WTC11 (cell line): ENCODE data around the gene COPE. TPM values are rescaled to one million over a fixed set of nuclear protein-coding genes. Genes with fewer than 3 reads are reported as not detected.

Source experiments
- ATAC-seq: fragments of 200-7000 bp; cut with Tn5 transposase; 2 replicates; pipeline ENCODE4 v1.10.0; 2021; ENCODE audit warnings: mild to moderate bottlenecking, moderate library complexity
- CTCF ChIA-PET: fragments of 300-600 bp; sonication (Branson Sonifier 250); formaldehyde crosslinking; loops from one replicate; lab custom pipeline; 2021; ENCODE audit warnings: antibody characterized with exemption; lab: Charles Lee
- POLR2A ChIA-PET: fragments of 350-600 bp; sonication (Branson Sonifier 250); formaldehyde crosslinking; loops from one replicate; lab custom pipeline; 2021; ENCODE audit warnings: antibody characterized with exemption; lab: Charles Lee
- DNase-seq: peaks from one replicate; pipeline ENCODE4 v3.0.0; 2021; ENCODE audit warnings: low spot score
- H3K27ac Mint-ChIP-seq: 2 replicates; pipeline ENCODE4 v1.8.0; 2021; ENCODE audit warnings: mixed read lengths
- H3K27me3 Mint-ChIP-seq: 2 replicates; pipeline ENCODE4 v1.8.0; 2021; ENCODE audit warnings: low read depth, mild to moderate bottlenecking, moderate library complexity, mixed read lengths
- H3K36me3 Mint-ChIP-seq: 2 replicates; pipeline ENCODE4 v1.8.0; 2021; ENCODE audit warnings: mixed read lengths
- H3K4me1 Mint-ChIP-seq: 2 replicates; pipeline ENCODE4 v1.8.0; 2022; ENCODE audit warnings: mixed read lengths
- H3K4me3 Mint-ChIP-seq: 2 replicates; pipeline ENCODE4 v1.8.0; 2021; ENCODE audit warnings: mild to moderate bottlenecking, moderate library complexity, mixed read lengths
- H3K9me3 Mint-ChIP-seq: 2 replicates; pipeline ENCODE4 v1.8.0; 2021; ENCODE audit warnings: mixed read lengths
- AFF4 ChIP-seq: sonication (generic); formaldehyde crosslinking; IDR thresholded peaks from 2 replicates; pipeline ENCODE4 v1.8.1; 2023; ENCODE audit warnings: mild to moderate bottlenecking, missing genetic modification reagents, borderline replicate concordance
- ARID4B ChIP-seq: sonication (generic); formaldehyde crosslinking; IDR thresholded peaks from 2 replicates; pipeline ENCODE4 v1.8.0; 2023; ENCODE audit warnings: missing genetic modification reagents, mild to moderate bottlenecking, borderline replicate concordance
- ATF2 ChIP-seq: sonication (generic); formaldehyde crosslinking; IDR thresholded peaks from 2 replicates; pipeline ENCODE4 v1.8.1; 2022; ENCODE audit warnings: low read depth, missing genetic modification reagents, borderline replicate concordance
- CTCF ChIP-seq: fragments of 200-600 bp; IDR thresholded peaks from 2 replicates; pipeline ENCODE4 v1.8.0; 2022; ENCODE audit warnings: antibody characterized with exemption
- E2F4 ChIP-seq: sonication (generic); formaldehyde crosslinking; IDR thresholded peaks from 2 replicates; pipeline ENCODE4 v1.8.1; 2022; ENCODE audit warnings: low read depth, mild to moderate bottlenecking, moderate library complexity, missing genetic modification reagents, borderline replicate concordance
- ETV6 ChIP-seq: sonication (generic); formaldehyde crosslinking; IDR thresholded peaks from 2 replicates; pipeline ENCODE4 v1.8.1; 2022; ENCODE audit warnings: mild to moderate bottlenecking, missing genetic modification reagents
- FOXJ3 ChIP-seq: sonication (generic); formaldehyde crosslinking; IDR thresholded peaks from 2 replicates; pipeline ENCODE4 v1.9.0; 2021; ENCODE audit warnings: missing genetic modification reagents, mild to moderate bottlenecking, borderline replicate concordance
- FOXP1 ChIP-seq: sonication (generic); formaldehyde crosslinking; IDR thresholded peaks from 2 replicates; pipeline ENCODE4 v1.8.0; 2022; ENCODE audit warnings: missing genetic modification reagents, mild to moderate bottlenecking, moderate library complexity, borderline replicate concordance
- HMGXB4 ChIP-seq: sonication (generic); formaldehyde crosslinking; IDR thresholded peaks from 2 replicates; pipeline ENCODE4 v1.8.1; 2023; ENCODE audit warnings: mild to moderate bottlenecking, moderate library complexity, missing genetic modification reagents
- NR2C2 ChIP-seq: sonication (generic); formaldehyde crosslinking; IDR thresholded peaks from 2 replicates; pipeline ENCODE4 v1.8.0; 2022; ENCODE audit warnings: mild to moderate bottlenecking, missing genetic modification reagents
- PRRX2 ChIP-seq: fragments of 250-450 bp; sonication (Bioruptor Pico); IDR thresholded peaks from 2 replicates; pipeline ENCODE4 v1.8.0; 2021; ENCODE audit warnings: mild to moderate bottlenecking
- USF1 ChIP-seq: sonication (generic); formaldehyde crosslinking; IDR thresholded peaks from 2 replicates; pipeline ENCODE4 v1.8.0; 2022; ENCODE audit warnings: mild to moderate bottlenecking, missing genetic modification reagents
- ZNF317 ChIP-seq: sonication (generic); formaldehyde crosslinking; IDR thresholded peaks from 2 replicates; pipeline ENCODE4 v1.8.1; 2023; ENCODE audit warnings: low read depth, mild to moderate bottlenecking, moderate library complexity, missing genetic modification reagents, borderline replicate concordance
- ZNF416 ChIP-seq: fragments of 250-450 bp; sonication (Bioruptor Pico); IDR thresholded peaks from 2 replicates; pipeline ENCODE4 v1.9.0; 2021; ENCODE audit warnings: mild to moderate bottlenecking, inconsistent platforms
- ZNF671 ChIP-seq: fragments of 250-450 bp; sonication (Bioruptor Pico); IDR thresholded peaks from 2 replicates; pipeline ENCODE4 v1.8.0; 2021; ENCODE audit warnings: mild to moderate bottlenecking
- total RNA-seq: library from RNA; stranded (reverse); gene quantifications from 3 replicates; pipeline ENCODE4 v1.2.3, GENCODE V29; 2021

COPE gene
- total RNA-seq, 1 experiment from 2014 or later: 228 TPM

GRCh38 chr19:18853755-18854427 is 65.3 kb downstream of the COPE start (continued):
- no peak for TF ChIP-seq AFF4 (CRISPR knock-in tag)
- TF ChIP-seq PRRX2 (CRISPR knock-in tag): no peak
- TF ChIP-seq E2F4 (CRISPR knock-in tag): no peak
- no peak for TF ChIP-seq ZNF416 (CRISPR knock-in tag)
- TF ChIP-seq NR2C2 (CRISPR knock-in tag): no peak
- no peak for TF ChIP-seq ZNF671
- no peak for TF ChIP-seq FOXJ3 (CRISPR knock-in tag)
- no peak for TF ChIP-seq ARID4B (CRISPR knock-in tag)
- TF ChIP-seq CTCF: no peak
- TF ChIP-seq, all 79 proteins: peak for 0

- ATAC-seq (no peak), DNase-seq (no peak)
- Mint-ChIP-seq H3K36me3 (peaks cover 75% of the 10 kb centered on the region), H3K27me3 (no peaks in the 10 kb centered on the region), H3K4me3 (no peak overlapping the region), H3K27ac (peak overlapping the region; percentile 16; the same call in 1 of the 2 replicates), H3K9me3 (no peaks in the 10 kb centered on the region), H3K4me1 (no peaks in the 10 kb centered on the region)
- TF ChIP-seq ETV6 (CRISPR knock-in tag) (no peak), NR2C2 (CRISPR knock-in tag) (no peak), USF1 (CRISPR knock-in tag) (no peak), ATF2 (no peak), FOXP1 (CRISPR knock-in tag) (no peak), ZNF317 (CRISPR knock-in tag) (no peak), HMGXB4 (CRISPR knock-in tag) (no peak), ZNF671 (no peak)
- ChIA-PET CTCF (no interaction called here), POLR2A (no interaction called here)
Observed at GRCh38 chr19:18852648-18853047, 66.5 kb downstream of the COPE start.
